HAP-1 (cell line): ENCODE data around the gene TOP3B.

Experiments used
- DNase-seq, 2 experiments: peaks; one replicate each; pipeline ENCODE4 v3.0.0-alpha.2; 2016 to 2020; ENCODE audit warnings: low spot score in 2 of 2
- H3K27me3 ChIP-seq: fragments of 250-450 bp; sonication (Bioruptor Pico); 2 replicates; pipeline ENCODE4 v1.5.1; 2020; ENCODE audit warnings: low read depth, mild to moderate bottlenecking, moderate library complexity
- H3K36me3 ChIP-seq: fragments of 250-450 bp; sonication (Bioruptor Pico); replicated peaks from 2 replicates; pipeline ENCODE4 v1.5.1; 2020; ENCODE audit warnings: mild to moderate bottlenecking
- H3K4me1 ChIP-seq: fragments of 250-450 bp; sonication (Bioruptor Pico); 2 replicates; pipeline ENCODE4 v1.5.1; 2020; ENCODE audit warnings: mild to moderate bottlenecking
- H3K4me3 ChIP-seq: fragments of 250-450 bp; sonication (Bioruptor Pico); 2 replicates; pipeline ENCODE4 v1.5.1; 2020; ENCODE audit warnings: mild to moderate bottlenecking, moderate library complexity
- H3K9me3 ChIP-seq: fragments of 250-450 bp; sonication (Bioruptor Pico); 2 replicates; pipeline ENCODE4 v1.5.1; 2020; ENCODE audit warnings: mild to moderate bottlenecking, moderate library complexity
- in situ Hi-C: fragments of 300-500 bp; cut with MboI; formaldehyde crosslinking; loops from 3 replicates; pipeline ENCODE4 v1.14.3; 2020; ENCODE audit warnings: low sequenced_read_pairs, inconsistent platforms, mixed read lengths

The TOP3B gene

DNA sequence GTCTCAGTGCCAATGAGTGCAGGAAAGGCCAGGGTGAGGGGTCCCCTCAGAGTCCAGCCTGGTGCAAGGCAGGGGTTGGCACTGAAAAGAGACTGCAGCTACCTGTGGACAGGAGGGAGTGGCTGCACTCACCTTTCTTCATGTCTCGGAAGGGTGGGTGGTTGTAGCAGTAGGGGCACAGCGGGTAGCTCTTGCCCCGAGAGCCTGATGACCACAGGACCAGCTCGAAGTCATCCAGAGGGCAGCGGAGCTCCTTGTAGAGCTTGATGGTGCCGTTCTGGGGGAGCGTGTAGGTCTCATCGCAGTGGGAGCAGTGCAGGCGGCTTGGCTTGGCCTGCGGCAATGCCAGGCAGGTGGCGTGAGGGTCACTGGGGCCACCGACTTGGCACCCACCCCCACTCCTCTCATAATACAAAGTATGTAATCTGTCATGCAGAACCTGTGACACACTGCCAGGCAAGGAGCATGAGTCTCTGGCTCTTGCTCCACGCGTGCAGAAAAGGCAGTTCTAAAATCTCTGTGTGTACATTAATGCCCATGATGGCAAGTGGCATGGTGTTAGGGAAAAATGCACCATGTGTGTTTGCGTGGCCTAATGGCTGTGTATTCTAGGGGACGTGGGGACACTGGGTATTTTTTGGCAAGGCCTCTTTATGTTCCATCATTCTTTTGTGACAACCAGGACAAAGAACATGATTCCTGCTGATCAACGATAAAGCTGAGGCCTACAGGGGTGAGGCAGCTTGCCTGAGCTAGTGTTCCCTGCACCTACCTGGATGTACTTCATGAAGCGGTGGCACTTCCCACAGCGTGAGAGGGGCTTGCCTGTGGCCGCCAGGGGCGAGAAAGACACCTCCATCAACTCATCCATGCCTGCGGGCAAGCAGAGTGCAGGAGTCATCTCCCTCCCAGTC, 24.0 kb downstream of the TOP3B start:
- Histone ChIP-seq H3K36me3 (peaks cover 37% of the 10 kb centered on the region), H3K9me3 (no peaks in the 10 kb centered on the region), H3K4me1 (no peaks in the 10 kb centered on the region), H3K4me3 (no peak overlapping the region), H3K27me3 (no peaks in the 10 kb centered on the region)
- DNase-seq: no peak
- in situ Hi-C loops: no loop called here

DNA sequence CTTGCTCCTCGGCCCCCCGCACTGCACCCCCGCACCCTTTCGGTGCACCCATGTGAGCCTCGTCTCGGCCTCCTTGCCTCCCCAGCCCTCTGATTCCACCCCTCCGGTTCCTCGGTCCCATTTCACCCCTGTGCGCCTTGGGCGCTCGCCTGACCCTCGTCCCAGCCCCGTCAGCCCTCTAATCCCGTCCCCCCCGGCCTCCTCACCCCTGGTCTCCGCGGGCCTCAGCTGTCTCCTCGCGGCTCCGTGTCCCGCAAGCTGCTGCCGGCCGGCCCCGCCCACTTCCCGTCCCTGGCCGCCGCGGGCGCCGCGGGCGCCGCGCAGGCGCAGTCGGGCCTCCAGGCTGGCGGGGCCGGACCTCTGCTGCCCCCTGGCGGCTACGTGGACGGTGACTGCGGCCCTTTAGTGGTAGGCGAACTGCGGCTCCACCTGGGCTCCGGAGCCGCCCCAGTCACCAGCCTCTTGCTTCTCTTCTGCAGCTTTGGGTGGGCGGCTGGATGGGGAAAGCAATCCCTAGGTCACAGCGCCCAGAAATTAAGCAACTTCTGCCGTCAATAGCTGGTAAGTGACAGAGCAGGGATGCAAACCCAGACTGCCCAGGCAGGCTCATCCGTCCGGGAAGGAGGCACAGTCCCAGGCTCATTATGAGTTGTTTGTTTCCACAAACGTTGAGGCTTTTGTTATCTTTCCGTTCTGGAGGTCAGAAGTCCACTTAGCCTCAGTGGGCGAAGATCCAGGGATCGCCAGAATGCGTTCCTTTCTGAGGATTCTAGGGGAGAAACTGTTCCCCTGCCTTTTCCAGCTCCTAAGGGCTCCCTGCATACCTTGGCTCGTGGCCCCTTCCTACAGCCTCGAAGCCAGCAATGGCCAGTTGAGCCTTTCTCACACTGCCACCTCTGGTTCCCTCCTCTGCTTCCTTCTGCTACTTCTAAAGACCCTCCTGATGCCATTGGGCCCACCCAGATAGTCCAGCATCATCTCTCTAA, 29.7 kb downstream of the TOP3B start, which contains the start of gene PPM1F:
Gene PPM1F (minus strand): TSS at position 263 of the 986 bp plus-strand sequence. CDS start 6,800 bp downstream, outside the sequence.
- in situ Hi-C loops: no loop called here
- Histone ChIP-seq H3K27me3 (no peaks in the 10 kb centered on the region), H3K4me3 (peak within 1 kb of the TSS; percentile 70), H3K36me3 (no peaks in the 10 kb centered on the region), H3K9me3 (no peaks in the 10 kb centered on the region), H3K4me1 (peaks cover 8% of the 10 kb centered on the region)
- peak; percentile 80 to 91 for DNase-seq

DNA sequence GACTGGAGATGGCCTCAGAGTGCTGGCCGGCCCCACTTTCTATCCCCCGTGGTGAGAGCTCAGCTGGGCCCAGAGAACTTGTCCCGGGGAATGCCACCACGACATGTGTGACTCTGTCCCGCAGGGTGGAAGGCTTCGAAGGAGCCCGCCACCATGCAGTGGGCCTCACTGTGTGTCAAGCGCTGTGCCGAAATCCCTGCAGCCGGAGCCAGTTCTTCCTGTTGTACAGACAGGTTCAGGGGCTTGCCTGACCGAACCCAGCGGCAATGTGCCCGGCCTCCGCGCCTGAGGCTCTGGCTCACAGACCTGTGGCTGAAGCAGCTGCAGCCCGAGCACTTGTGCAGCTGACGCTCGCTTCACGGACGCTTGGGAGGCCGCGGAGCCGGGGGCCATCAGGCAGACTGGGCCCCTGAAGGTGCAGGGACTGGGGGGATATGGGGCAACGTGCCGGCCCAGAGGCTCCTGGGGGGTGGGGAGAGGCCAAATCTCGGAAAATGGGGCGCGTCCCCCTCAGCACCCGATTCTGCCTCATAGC, 30.6 kb downstream of the TOP3B start:
- H3K36me3 ChIP-seq: no peaks in the 10 kb centered on the region

DNA sequence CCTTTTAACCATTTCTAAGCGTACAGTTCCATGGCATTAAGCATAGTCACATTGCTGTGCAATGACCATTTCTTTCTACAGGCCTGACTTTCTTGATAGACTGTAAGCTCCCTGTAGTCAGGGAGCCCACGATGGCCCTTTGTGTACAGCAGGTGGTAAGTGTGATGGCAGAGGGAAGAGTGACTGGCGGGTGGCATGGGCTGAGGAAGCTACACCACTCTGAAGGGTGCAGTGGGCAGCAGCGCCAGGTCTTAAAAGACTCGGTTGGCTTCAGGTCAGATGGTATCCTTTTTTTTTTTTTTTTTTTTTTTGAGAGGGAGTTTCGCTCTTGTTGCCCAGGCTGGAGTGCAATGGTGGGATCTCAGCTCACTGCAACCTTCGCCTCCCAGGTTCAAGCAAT, 31.5 kb downstream of the TOP3B start:
- in situ Hi-C loops: no loop called here
- no peak for DNase-seq
- Histone ChIP-seq H3K4me1 (peaks cover 8% of the 10 kb centered on the region), H3K36me3 (no peaks in the 10 kb centered on the region), H3K9me3 (no peaks in the 10 kb centered on the region), H3K4me3 (no peak overlapping the region), H3K27me3 (no peaks in the 10 kb centered on the region)

More for the DNA sequence above, 30.6 kb downstream of the TOP3B start:
- Histone ChIP-seq H3K9me3 (no peaks in the 10 kb centered on the region), H3K4me3 (peak overlapping the region; percentile 70), H3K4me1 (peaks cover 8% of the 10 kb centered on the region), H3K27me3 (no peaks in the 10 kb centered on the region)
- DNase-seq: peak in 1 of 2 experiments; percentile 58
- in situ Hi-C loops: no loop called here

DNA sequence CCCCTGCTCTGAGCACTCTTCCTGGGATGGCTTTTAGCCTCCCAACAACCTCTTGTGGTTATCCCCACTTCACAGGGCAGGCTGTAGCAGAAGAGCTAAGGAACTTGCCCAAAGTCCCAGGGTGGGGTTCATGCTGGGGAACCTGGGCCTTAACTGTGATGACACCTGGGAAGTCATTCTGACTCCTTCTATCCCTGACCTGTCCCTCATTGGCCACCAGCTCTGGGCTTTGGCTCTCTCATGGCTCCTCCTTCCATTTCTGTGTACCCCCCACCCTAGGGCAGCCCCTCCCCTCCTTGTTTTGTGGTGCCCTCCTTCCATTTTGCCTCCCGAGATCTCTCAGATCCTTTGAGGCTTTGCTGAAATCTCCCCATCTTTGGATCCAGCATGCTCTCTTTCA, 32.6 kb downstream of the TOP3B start:
- Histone ChIP-seq H3K9me3 (no peaks in the 10 kb centered on the region), H3K27me3 (no peaks in the 10 kb centered on the region), H3K4me1 (peaks cover 8% of the 10 kb centered on the region), H3K4me3 (no peak overlapping the region), H3K36me3 (peaks cover 6% of the 10 kb centered on the region)
- in situ Hi-C loops: no loop called here
- no peak for DNase-seq

DNA sequence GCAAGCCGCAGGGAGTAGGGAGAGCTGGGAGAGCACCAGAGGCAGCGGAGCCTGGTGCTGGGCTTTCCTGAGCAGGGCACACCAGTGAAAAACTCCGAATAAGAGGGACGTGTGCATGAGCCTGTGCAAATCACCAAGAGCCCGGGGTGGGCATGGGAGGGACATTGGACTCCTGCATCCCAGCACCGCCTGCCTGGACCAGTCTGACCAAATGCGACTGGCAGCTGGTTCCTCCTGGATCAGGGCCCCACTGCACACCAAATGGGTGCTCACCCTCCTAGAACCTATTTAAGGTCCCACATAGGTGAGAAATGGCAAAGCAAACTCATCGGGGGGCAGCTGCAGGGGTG, 33.0 kb downstream of the TOP3B start:
- Histone ChIP-seq H3K4me3 (no peak overlapping the region), H3K4me1 (peaks cover 8% of the 10 kb centered on the region), H3K27me3 (no peaks in the 10 kb centered on the region), H3K9me3 (no peaks in the 10 kb centered on the region), H3K36me3 (peaks cover 6% of the 10 kb centered on the region)
- in situ Hi-C loops: no loop called here
- DNase-seq: no peak

DNA sequence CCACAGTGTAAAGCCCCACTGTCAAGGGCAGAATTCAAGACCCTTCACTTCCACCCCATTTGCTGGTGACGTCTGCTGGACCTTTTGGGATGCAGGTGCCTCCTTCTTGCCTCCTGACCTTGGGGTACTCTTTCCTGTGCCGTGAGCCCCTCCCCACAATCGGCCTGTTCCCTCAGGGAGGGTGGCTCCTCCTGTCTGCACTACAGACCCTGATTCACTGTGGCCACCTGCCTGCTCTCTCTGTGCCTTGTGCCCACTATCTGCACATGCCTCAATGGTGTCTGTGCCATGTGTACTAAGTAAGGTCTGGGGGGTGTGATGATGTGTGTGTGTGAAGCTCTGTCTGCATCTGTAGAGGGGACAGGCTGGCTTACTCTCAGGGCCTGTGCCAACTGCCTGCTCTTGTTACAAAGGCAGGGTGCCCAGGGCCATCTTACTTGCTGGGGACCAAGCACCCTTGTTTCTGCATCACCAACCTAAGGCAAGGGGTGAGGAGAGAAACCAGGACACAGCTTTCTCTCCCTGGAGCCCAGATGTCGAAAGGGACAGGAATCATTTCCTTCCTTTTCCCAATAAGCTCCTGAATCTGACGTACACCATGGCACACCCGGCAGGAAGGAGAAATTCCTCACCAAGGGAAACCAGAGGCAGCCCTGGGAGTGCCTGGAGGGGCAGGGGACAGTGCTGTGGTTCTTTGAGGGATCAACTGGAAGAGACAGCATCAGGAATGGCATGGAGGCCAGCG, 33.6 kb downstream of the TOP3B start:
- H3K4me3 ChIP-seq: no peak overlapping the region
- no peak for DNase-seq
- in situ Hi-C loops: no loop called here
- peaks cover 8% of the 10 kb centered on the region for H3K4me1 ChIP-seq
- peaks cover 9% of the 10 kb centered on the region for H3K36me3 ChIP-seq
- no peaks in the 10 kb centered on the region for H3K9me3 ChIP-seq
- no peaks in the 10 kb centered on the region for H3K27me3 ChIP-seq

DNA sequence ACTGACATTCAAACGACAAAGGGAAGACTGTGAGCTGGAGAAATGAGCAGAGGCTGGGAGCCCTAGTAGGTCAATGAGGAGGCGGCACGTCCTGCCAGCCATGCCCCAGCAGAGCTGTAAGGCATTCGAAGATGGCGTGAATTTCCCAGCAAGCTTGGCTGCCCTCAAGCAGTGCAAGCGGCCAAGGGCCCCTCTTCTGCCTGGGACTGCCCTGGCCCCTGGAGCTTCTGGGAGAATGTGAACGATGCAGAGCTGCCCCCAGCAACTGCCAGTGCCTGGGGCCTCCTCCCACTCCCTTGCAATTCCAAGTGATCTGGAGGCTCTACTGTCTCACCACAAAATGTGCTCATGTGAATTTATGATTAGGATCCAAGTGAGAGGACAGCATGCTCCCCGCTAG, 34.2 kb downstream of the TOP3B start:
- no peak for DNase-seq
- Histone ChIP-seq H3K4me3 (no peak overlapping the region), H3K36me3 (peaks cover 9% of the 10 kb centered on the region), H3K9me3 (no peaks in the 10 kb centered on the region), H3K27me3 (no peaks in the 10 kb centered on the region), H3K4me1 (peaks cover 8% of the 10 kb centered on the region)
- in situ Hi-C loops: no loop called here

DNA sequence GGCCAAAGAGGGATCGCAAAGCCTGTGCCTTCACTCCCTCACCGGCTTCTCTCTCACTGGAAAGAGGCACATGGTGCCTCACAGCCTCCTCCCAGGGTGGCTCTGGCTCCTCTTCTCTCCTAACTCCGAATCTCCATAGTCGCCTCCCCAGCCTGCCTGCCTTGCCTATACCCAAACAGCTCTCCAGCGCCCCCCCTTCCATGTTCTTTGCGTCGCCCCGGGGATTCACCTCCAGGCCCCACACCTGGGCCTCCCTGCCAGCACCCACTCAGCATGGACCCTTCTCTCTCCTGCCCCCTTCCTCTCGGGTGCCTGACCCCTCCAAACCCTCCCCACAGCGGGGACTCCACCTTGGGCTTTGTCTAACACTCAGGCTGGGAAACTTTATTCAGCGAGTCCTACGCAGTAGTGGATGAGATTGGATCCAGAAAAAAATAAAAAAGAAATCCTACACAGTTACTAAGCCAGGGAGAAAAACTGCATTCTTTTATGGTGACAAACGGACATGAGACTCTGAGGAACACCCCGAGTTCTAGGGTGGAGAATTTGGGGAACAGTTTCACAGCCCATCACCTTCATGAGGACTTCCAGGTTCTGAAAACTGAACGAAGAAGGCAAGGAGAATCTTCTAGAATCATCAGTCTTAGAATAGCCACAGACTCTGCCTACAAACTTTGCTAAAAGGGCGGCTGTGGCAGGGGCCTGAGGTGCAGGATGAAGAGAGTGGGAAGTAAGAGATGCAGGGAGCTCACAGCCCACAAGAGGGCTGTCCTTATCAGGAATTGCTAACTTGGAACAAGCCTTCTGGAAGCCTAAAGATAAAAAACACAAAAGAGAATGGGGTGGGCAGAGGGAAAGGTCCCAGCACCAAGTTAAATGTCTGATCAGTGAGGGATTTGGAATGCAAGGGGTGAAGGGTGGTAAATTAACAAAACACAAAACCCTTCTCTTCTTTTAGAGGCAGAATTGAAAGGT, 35.3 kb downstream of the TOP3B start:
- H3K36me3 ChIP-seq: peaks cover 9% of the 10 kb centered on the region
- no peaks in the 10 kb centered on the region for H3K9me3 ChIP-seq
- in situ Hi-C loops: no loop called here
- H3K27me3 ChIP-seq: no peaks in the 10 kb centered on the region
- peaks cover 6% of the 10 kb centered on the region for H3K4me1 ChIP-seq
- DNase-seq: peak in 1 of 2 experiments; percentile 5
- H3K4me3 ChIP-seq: no peak overlapping the region

DNA sequence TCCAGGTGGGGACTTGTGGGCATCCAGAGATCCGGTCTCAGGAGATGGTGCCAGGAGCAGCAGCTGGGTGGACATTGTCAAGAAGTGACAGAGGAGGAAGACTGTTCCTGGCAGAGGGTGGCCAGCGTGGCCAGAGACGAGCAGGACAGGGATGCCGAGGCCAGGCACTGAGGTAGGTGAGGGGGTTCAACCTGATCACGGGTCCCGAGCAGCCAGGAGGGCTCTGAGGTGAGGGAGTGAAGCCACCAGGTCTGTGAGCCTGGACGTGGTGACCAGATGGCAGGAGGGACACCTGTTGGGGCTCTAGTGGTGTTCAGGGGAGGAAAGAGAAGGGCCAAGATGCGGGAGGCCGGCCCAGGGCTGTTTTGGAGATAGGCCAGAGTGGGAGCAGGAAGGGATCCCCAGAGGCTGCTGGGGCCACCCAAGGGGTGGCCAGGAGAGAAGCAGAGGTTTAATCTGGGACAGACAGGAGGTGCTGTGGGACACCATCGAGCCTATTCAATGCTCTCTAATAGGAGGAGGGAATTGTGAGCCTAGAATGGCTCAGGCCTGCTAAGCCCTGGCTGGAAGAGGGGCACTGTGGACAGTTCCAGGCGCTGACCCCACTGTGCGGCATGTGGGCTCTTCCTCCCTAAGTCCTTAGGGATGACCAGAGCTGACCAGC, 36.2 kb downstream of the TOP3B start:
- Histone ChIP-seq H3K4me1 (no peaks in the 10 kb centered on the region), H3K27me3 (no peaks in the 10 kb centered on the region), H3K9me3 (no peaks in the 10 kb centered on the region), H3K36me3 (peaks cover 9% of the 10 kb centered on the region), H3K4me3 (no peak overlapping the region)
- in situ Hi-C loops: no loop called here
- DNase-seq: no peak

DNA sequence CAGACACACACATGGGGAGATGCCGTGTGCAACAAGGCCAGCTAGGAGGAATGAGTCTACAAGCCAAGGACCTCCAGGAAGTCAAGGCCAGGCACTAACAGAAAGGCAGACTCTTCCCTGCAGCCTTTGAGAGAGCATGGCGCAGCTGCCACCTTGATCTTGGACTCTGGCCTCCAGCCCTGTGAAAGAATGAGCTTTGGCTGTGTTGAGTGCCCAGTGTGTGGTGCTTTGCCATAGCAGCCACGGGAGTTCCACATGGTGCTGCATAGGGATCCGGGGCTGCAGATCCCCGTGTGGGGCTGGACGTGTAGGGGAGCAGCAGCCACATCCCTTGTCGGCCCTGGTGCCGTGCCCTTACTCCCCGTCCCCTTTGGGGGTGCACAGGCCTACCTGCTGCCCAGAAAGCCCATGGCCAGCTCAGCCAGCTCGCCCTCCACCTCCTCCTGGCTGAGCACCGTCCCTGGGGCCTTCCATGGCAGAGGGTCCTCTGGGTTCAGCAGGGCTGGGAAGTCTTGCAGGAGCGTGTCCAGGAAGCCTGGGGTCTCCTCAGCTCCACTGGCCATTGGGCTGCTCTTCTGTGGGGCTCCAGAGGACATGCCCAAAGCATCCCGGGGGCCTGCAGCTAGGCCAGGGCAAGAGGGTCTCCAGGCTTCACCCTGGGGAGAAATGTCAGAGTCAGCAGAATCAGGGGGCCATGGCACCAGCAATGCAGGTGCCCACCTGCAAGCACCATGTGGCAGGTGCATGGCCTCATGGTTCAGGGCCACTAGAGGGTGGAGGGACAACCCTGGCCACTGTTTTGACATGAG, 36.9 kb downstream of the TOP3B start:
- no peaks in the 10 kb centered on the region for H3K9me3 ChIP-seq
- H3K36me3 ChIP-seq: peaks cover 9% of the 10 kb centered on the region
- no peaks in the 10 kb centered on the region for H3K4me1 ChIP-seq
- no peaks in the 10 kb centered on the region for H3K27me3 ChIP-seq
- H3K4me3 ChIP-seq: no peak overlapping the region
- in situ Hi-C loops: no loop called here
- DNase-seq: no peak
